Measurements from ENCODE around the gene TAS1R3.

DNA sequence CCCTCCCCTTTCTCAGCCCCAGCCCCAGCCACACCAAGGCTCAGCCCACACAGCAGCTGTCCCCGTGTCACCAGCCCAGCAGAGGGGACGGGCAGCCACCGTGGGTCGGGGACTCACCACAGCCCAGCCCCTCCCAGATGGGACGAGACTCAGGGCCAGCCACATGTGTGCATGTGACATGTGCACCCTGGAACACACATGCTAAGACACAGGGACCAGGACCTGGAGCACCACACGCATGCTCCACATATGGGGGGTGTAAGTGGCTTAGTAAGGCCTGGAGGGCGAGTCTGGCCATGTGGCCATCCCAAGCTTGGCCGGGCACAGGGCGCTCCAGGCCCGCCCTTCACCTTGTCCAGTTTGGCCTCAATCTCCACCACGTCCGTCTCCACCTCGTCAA is 27.3 kb upstream of the TAS1R3 start:
- no peak for TF ChIP-seq POLR2A (IDR thresholded peaks at IDR 0.05)
- TF ChIP-seq, protein P1, sequence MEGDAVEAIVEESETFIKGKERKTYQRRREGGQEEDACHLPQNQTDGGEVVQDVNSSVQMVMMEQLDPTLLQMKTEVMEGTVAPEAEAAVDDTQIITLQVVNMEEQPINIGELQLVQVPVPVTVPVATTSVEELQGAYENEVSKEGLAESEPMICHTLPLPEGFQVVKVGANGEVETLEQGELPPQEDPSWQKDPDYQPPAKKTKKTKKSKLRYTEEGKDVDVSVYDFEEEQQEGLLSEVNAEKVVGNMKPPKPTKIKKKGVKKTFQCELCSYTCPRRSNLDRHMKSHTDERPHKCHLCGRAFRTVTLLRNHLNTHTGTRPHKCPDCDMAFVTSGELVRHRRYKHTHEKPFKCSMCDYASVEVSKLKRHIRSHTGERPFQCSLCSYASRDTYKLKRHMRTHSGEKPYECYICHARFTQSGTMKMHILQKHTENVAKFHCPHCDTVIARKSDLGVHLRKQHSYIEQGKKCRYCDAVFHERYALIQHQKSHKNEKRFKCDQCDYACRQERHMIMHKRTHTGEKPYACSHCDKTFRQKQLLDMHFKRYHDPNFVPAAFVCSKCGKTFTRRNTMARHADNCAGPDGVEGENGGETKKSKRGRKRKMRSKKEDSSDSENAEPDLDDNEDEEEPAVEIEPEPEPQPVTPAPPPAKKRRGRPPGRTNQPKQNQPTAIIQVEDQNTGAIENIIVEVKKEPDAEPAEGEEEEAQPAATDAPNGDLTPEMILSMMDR (IDR thresholded peaks at IDR 0.05), result no peak
